ENCODE results near the gene PARD3.

The PARD3 gene

DNA sequence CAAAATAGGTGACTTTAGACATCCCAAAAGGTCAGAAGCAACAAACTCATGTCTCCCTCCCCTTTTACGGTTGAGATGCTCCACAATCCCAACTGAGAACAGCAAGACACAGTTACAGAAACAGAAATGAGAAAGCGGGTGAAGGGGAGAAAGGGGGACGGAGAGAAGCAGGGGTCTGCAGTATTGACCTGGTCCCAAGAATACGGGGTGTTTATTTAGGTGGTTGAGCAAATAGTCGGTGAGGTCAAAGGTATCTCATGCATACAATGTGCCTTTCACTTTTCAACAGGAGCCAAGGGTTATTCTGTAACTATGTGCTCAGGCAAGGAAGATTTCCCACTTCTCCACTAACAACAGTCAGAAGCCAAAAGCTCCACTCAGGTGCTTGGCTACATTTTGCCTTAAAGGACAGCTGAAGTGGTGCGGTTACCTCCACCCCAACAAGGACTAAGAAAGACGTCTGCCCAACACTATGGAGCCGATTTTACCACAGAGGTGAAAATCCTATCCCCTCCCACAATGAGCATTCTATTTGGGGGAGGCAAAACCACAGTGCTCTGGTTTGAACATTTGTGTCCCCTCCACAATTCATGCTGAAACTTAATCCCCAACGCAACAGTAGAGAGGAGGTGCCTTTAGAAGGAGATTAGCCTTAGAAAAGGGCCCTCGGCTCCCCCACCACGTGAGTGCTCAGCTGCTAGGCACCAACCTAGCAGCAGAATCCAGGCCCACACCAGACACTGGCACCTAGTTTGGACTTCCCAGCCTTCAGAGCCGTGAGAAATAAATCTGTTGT, 77.9 kb downstream of the PARD3 start:
- DNase-seq = no peak

- DNase-seq = no peak
Observed at GRCh38 chr10:34734918-34735317, 80.2 kb downstream of the PARD3 start.

- DNase-seq = no peak
Observed at GRCh38 chr10:34732926-34733325, 82.2 kb downstream of the PARD3 start.

DNA sequence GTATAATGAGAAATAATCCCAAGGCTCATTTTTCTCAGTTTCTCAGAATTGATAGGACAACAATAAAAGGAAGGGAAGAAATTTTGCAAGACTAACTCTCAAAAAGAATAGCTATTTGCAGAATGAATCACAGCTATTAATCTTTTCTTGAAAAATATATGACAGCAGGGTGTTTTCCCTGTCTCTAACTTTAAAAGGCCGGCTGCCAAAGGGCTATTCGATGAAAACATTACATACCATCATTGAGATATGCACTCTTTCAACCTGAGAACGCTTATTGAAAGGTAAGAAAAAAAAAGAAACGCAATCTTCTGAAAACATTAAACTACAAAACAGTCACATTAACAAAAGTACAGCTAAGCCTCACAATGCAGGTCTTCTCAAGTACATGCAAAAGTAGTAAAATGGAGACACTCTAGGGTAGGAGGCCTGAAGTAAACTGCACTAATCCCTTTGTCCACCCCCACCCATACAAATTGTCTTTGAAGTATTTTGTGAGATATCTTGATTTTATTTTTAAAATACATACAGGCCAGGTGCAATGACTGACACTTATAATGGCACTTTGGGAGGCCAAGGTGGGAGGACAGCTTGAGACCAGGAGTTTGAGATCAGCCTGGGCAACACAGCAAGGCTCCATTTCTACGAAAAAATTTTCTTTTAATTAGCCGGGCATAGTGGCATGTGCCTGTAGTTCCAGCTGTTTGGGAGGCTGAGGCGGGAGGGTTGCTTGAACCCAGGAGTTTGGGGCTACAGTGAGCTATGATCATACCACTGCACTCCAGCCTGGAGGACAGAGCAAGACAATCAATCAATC, 83.0 kb downstream of the PARD3 start:
- no peak for DNase-seq

GRCh38 chr10:34731213-34731612, 83.9 kb downstream of the PARD3 start:
- DNase-seq = no peak

DNA sequence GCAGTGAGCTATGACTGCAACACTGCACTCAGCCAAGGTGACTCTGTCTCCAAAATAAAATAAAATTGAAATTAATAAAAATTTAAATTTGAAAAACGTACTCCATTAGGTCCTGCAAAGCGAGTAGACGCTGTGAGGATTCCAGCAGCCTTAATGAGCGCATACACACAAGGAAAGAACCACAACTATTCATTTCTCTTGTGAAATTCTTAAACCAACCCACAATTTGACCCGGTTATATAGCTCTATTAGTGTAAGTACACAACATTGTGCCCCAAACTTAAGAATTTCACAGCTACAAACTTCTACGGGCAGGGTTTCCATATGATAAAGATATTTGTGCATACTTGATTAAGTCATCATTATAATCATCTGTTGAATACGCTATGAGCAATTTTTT, 84.4 kb downstream of the PARD3 start:
- DNase-seq = no peak

DNA sequence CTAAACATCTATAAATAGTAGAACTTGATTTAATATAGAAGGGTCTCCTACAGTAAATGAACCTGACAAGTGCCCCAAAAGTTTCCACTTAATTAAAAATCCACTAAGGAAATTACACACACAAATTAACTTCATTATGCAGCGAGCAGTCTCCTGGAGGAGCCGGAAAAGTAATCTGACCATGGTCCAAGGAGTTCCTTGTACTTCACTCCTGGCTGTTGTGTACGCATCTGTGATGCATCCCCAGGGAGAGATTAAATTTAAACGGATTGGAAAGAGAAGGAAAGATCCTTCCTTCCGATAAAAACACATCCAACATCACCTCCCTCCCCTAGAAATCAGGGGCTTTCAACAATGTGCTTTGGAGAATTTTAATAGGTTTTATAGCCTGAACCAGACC, 85.5 kb downstream of the PARD3 start:
- DNase-seq = no peak

DNA sequence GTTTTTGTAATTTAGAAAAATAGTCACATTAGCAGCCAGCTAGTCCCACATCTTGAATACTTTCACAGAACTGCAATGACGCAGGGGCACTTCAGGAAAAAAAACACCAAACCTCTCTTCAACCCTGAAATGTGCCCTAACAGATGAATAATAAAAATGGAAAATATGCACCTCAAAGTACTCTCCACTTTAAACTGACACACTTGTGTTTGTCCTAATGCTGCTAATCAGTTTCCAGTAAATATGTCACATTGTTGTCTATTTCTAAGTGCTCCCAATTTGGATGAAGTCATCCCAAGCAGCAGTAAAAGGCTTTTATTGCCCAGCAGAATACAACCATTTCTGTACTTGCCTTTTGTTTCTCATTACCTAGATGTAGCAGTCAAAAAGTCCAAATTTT, 86.7 kb downstream of the PARD3 start:
- DNase-seq = no peak

DNA sequence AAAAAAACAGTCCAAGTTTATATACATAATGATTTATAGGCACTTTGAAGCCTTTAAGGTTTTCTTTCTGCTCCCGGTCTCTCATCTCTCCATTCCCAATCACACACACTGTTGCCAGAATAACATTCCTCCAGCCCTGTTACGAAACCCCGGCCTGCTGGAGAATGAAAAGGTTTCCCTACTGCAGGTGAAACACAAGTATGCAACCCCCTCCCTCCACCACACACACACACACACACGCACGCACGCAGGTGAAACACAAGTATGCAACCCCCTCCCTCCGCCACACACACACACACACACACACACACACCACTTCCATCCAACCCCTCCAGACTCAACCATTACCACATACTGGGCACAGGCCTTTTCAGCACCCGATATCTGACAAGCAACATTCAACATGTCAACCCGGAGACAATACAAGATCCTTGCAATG, 87.5 kb downstream of the PARD3 start:
- no peak for DNase-seq

DNA sequence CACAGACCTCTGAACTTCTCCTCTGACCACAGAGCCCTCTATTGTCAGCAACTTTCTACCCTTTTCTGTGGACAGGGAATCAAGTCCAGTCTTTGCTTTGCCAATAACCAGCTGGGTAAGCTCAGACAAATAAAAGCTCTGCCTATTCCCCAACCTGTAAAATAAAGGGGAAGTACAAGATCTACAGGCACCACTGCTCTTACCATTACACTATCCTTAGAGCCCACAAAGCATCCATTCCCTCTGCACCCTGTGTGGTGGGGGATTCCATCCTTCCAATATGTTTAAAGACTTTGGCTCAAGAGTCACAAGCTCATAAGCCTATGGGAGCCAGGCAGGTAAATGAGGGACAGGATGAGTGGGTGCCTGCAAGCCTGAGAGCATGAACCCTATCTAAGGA, 88.2 kb downstream of the PARD3 start:
- no peak for DNase-seq

DNA sequence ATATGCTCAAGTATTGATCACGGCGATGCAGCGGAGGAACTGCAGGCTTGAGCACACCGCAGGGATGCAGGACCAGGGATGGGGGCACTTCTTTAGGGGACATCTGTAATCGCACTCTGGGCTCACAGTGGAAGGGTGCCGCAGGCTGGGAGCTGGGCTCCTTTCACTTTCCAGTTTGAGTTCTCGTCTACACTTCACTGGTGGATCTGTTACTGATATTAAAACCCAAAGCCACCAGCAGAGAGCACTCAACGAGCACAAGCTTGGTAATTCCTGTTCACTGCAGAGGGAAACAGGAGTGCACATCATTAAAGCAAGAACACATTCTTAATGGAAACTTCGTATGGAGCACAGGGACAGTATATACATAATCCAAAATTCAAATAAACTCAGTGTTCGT, 91.3 kb downstream of the PARD3 start:
- peak; percentile 8 for DNase-seq

DNA sequence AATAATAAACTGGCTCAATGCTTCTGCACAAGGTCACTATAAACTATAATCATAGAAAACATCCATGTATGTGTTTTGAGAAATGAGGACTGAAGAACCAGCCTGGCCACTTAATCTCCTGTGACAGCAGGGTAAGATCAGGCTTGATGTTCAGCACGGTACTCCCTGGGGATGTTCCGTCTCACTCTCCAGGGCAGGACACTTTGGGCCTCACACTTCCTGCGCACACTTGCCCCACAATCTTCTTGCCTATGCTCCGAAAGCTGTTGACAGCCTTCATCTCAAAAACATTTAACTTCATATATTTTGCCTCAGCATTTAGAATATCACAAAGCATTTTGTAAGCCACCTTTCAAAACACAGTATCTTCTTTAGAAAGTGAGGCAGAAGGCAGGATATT, 92.7 kb downstream of the PARD3 start:
- no peak for DNase-seq

DNA sequence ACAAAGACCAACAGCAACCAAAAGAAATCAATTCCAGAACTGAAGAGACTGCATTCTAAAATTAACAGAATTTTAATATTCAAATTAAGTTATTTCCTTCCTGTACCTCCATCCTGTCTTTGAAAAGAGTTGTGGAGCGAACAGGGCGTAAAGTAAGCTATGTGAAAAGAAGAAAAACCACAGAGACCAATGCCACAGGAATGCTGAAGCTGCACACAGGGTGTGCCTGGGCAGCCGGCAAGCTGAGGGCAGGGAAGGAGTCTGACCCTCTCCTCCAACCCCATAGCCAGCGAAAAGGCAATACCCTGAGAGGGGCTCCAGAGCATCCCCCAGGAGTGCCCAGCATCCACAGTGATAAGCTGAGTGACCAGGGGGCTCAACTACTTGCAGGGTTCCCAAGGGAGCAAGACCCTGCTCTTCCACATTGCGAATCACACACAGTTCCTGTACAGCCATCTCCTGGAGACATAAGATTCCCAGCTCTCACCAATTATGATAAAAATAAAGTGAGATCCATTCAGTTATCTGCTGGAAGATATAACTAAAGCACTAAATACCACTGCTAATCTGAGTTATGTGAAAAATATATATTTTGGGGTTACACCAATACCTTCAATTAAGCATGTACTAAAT, 93.8 kb downstream of the PARD3 start:
- DNase-seq = peak; percentile 18

- DNase-seq = no peak
Observed at GRCh38 chr10:34719746-34720145, 95.3 kb downstream of the PARD3 start.

DNA sequence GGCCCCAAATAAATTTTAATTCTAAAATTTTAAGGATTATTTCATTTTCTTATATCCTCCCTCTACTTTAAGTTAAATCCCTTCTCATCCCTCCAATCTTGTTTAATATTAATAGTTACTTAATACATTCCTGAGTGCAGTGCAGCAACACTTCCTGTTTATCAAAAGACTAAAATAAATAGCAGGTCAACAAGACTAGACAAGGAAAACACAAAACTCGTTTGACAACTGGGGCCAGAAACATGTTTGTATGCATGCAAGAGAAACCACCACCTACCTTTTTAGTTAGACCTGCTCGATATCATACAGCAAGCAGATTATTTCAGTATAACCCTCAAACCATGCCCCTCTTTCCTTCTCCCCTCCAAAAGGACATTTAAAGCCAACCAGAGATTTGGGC, 95.8 kb downstream of the PARD3 start:
- DNase-seq = no peak

DNA sequence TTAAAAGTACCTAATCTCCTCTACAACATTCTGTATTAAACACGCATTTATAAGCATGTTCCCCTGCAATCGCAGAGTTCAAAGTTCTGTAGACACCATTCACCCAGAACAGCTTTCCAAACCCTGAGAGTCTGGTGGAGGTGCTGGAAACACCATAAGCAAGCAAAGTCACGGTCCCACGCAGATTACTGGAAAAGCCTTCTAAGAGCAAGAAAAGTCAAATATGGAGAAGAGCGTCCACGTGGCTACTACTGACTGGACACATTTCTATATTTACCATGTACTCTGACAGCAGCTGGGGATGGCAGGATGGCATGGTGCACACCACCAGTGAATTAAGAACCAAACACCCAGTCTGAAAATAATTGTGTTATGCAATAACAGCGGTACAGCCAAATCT, 97.7 kb downstream of the PARD3 start:
- no peak for DNase-seq

DNA sequence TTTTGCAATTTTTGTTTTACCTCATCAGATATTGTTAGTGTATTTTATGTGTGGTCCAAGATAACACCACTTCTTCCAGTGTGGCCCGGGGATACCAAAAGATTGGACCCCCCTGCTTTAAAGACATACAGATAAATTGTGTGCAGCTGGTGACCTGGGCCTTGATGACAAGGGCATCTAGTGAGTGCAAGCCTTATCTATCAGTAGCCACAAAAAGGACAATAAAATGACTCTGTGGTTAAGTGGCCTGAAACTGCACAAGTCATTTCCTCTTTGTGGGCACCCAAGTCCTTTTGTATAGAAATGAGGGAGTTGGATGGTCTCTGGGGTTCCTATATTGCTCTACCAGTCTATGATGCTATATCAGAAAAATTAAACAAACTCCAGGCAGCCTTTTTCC, 98.1 kb downstream of the PARD3 start:
- DNase-seq = no peak

- no peak for DNase-seq
Observed at GRCh38 chr10:34716234-34716633, 98.9 kb downstream of the PARD3 start.

- DNase-seq = no peak
Observed at GRCh38 chr10:34715511-34716187, 99.4 kb downstream of the PARD3 start.

- no peak for DNase-seq
Observed at GRCh38 chr10:34713875-34714274, 101.2 kb downstream of the PARD3 start.

- no peak for DNase-seq
Observed at GRCh38 chr10:34711500-34711899, 103.6 kb downstream of the PARD3 start.

- peak; percentile 47 for DNase-seq
Observed at GRCh38 chr10:34710391-34710751, 104.7 kb downstream of the PARD3 start.

DNA sequence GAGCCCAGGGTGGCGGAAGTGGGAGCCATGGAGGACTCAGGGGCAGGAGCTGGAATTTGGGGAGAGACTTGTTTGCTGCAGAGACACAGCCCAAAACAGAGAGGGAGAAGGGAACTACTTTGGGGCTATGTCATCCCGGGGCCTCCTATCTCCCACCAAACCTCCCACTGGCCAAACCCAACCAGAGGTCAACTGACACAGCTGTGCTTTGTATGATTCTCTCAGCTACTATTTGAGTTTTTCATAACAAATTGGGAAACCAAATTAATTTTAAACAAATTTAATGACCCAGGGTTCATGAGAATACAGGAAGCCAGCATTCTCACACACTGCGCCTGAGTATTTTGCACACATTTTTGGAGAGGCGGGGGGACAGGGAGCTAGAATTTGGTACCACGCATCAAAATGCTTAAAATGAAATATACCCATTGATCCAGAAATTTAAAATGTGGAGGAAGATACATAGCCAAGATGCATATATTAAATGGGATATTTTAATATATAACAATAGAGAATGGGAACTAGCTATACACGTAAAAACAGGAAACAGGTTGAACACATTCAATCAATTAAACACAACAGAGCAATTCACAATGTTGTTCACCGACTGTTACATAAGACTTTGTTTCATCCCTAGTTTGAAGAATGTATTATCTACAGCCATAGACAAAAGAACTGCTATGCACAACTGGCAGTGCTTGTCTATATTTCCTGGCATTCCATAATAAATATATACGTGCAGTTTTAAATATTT, 105.3 kb downstream of the PARD3 start:
- DNase-seq = no peak
